ENCODE measurements around the gene PCCB. TPM values are rescaled to one million over a fixed set of nuclear protein-coding genes. Genes with fewer than 3 reads are reported as not detected.
A peak's percentile ranks its signal among the peaks of the same experiment; 100 is the strongest.

The PCCB gene
- total RNA-seq, 1 experiment from 2014 or later = 69.0 TPM

DNA sequence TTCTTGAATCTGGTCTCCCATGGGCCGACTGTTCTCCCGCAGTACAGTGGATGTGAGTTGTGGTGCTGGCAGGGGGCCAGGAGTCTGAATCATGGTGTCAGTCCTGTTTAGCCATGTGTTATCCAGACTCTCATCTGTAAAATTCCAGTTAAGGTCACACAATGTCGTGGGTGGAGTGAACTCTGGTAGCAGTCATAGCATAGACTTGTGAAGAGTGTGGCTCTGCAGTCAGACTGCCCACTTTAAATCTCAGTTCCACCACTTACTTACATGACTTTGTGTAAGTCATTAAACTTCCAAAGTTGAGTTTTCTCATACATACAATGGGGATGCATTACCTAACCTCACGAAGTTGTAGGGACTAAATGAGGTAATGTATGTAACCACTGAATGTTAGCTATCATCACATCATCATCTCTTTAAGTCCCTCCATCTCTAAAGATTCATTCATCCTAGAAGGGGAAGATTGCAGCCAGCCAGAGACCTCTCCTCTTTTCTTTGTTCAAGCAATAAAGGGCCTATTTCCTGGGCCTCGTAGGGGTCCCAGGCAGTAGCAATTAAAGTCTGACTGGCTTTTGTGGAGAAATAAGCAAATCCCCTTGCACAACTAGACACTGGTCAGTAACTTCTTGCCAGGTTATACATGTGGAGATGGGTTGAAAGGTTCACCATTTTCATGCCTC is 93.9 kb downstream of the PCCB start:
- Mint-ChIP-seq H3K4me3 (no peak overlapping the region), H3K27ac (peak overlapping the region; percentile 8; the same call in 1 of the 2 replicates), H3K4me1 (peaks cover 10% of the 10 kb centered on the region), H3K36me3 (peaks cover 10% of the 10 kb centered on the region), H3K9me3 (no peaks in the 10 kb centered on the region), H3K27me3 (ENCODE audit: low read depth) (no peaks in the 10 kb centered on the region)
- CTCF ChIA-PET = interaction anchor here (1.0 to 1.4 kb wide), 2 partner anchors 8 to 68 kb away, joined by 4 to 5 read pairs; no protein-coding TSS in a partner anchor
- ATAC-seq (peak; percentile 20), DNase-seq (ENCODE audit: low spot score) (no peak)
- TF ChIP-seq, protein P1, sequence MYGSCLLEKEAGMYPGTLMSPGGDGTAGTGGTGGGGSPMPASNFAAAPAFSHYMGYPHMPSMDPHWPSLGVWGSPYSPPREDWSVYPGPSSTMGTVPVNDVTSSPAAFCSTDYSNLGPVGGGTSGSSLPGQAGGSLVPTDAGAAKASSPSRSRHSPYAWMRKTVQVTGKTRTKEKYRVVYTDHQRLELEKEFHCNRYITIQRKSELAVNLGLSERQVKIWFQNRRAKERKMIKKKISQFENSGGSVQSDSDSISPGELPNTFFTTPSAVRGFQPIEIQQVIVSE (CRISPR knock-in tag; IDR thresholded peaks at IDR 0.05; ENCODE audit: borderline replicate concordance) = no peak
- no peak for TF ChIP-seq SMAD3 (CRISPR knock-in tag; IDR thresholded peaks at IDR 0.05; ENCODE audit: borderline replicate concordance)
- no peak for TF ChIP-seq KAT7 (CRISPR knock-in tag; IDR thresholded peaks at IDR 0.05; ENCODE audit: borderline replicate concordance)
- TF ChIP-seq, protein P2, sequence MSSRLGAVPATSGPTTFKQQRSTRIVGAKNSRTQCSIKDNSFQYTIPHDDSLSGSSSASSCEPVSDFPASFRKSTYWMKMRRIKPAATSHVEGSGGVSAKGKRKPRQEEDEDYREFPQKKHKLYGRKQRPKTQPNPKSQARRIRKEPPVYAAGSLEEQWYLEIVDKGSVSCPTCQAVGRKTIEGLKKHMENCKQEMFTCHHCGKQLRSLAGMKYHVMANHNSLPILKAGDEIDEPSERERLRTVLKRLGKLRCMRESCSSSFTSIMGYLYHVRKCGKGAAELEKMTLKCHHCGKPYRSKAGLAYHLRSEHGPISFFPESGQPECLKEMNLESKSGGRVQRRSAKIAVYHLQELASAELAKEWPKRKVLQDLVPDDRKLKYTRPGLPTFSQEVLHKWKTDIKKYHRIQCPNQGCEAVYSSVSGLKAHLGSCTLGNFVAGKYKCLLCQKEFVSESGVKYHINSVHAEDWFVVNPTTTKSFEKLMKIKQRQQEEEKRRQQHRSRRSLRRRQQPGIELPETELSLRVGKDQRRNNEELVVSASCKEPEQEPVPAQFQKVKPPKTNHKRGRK (CRISPR knock-in tag; IDR thresholded peaks at IDR 0.05; ENCODE audit: borderline replicate concordance) = no peak
- TF ChIP-seq, protein P3, sequence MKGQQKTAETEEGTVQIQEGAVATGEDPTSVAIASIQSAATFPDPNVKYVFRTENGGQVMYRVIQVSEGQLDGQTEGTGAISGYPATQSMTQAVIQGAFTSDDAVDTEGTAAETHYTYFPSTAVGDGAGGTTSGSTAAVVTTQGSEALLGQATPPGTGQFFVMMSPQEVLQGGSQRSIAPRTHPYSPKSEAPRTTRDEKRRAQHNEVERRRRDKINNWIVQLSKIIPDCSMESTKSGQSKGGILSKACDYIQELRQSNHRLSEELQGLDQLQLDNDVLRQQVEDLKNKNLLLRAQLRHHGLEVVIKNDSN (CRISPR knock-in tag; IDR thresholded peaks at IDR 0.05) = no peak
- TF ChIP-seq ZNF317 (CRISPR knock-in tag; IDR thresholded peaks at IDR 0.05; ENCODE audit: borderline replicate concordance, low read depth) = no peak
- TF ChIP-seq, protein P4, sequence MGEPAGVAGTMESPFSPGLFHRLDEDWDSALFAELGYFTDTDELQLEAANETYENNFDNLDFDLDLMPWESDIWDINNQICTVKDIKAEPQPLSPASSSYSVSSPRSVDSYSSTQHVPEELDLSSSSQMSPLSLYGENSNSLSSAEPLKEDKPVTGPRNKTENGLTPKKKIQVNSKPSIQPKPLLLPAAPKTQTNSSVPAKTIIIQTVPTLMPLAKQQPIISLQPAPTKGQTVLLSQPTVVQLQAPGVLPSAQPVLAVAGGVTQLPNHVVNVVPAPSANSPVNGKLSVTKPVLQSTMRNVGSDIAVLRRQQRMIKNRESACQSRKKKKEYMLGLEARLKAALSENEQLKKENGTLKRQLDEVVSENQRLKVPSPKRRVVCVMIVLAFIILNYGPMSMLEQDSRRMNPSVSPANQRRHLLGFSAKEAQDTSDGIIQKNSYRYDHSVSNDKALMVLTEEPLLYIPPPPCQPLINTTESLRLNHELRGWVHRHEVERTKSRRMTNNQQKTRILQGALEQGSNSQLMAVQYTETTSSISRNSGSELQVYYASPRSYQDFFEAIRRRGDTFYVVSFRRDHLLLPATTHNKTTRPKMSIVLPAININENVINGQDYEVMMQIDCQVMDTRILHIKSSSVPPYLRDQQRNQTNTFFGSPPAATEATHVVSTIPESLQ (CRISPR knock-in tag; IDR thresholded peaks at IDR 0.05) = no peak
- TF ChIP-seq JUN (CRISPR knock-in tag; IDR thresholded peaks at IDR 0.05) = no peak
- POLR2A ChIA-PET = no interaction called here

DNA sequence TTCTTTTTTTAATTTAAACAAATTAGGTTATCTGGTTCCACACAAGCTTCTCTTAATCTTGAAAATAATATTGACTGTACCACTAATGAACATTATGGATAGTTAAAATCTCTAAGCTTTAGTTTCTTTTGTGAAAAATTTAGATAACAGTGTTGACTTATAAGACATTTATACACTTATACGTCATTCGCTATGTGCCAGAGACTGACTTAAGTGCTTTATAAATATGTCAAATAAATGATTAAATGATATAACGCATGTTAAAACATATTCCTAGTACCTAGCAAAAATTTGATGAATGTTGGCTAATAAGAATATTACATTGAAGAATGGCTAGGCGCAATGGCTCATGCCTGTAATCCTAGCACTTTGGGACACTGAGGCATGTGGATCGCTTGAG is 96.3 kb downstream of the PCCB start:
- H3K27me3 Mint-ChIP-seq (ENCODE audit: low read depth) = no peaks in the 10 kb centered on the region
- CTCF ChIA-PET = no interaction called here
- TF ChIP-seq, protein P5, sequence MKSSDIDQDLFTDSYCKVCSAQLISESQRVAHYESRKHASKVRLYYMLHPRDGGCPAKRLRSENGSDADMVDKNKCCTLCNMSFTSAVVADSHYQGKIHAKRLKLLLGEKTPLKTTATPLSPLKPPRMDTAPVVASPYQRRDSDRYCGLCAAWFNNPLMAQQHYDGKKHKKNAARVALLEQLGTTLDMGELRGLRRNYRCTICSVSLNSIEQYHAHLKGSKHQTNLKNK (CRISPR knock-in tag; IDR thresholded peaks at IDR 0.05) = no peak
- TF ChIP-seq, protein P6, sequence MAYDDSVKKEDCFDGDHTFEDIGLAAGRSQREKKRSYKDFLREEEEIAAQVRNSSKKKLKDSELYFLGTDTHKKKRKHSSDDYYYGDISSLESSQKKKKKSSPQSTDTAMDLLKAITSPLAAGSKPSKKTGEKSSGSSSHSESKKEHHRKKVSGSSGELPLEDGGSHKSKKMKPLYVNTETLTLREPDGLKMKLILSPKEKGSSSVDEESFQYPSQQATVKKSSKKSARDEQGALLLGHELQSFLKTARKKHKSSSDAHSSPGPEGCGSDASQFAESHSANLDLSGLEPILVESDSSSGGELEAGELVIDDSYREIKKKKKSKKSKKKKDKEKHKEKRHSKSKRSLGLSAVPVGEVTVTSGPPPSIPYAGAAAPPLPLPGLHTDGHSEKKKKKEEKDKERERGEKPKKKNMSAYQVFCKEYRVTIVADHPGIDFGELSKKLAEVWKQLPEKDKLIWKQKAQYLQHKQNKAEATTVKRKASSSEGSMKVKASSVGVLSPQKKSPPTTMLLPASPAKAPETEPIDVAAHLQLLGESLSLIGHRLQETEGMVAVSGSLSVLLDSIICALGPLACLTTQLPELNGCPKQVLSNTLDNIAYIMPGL (CRISPR knock-in tag; IDR thresholded peaks at IDR 0.05) = no peak
- TF ChIP-seq, protein P2 (CRISPR knock-in tag; IDR thresholded peaks at IDR 0.05; ENCODE audit: borderline replicate concordance) = no peak
- TF ChIP-seq SOX15 (CRISPR knock-in tag; IDR thresholded peaks at IDR 0.05) = no peak
- no peak for TF ChIP-seq NFE2L1 (CRISPR knock-in tag; IDR thresholded peaks at IDR 0.05)
- H3K27ac Mint-ChIP-seq = no peak overlapping the region
- H3K36me3 Mint-ChIP-seq = no peaks in the 10 kb centered on the region
- H3K9me3 Mint-ChIP-seq = no peaks in the 10 kb centered on the region
- H3K4me3 Mint-ChIP-seq = no peak overlapping the region
- ATAC-seq (no peak), DNase-seq (ENCODE audit: low spot score) (no peak)
- POLR2A ChIA-PET = interaction anchor here (0.7 kb wide), 1 partner anchor 79 kb away, joined by 7 read pairs; no protein-coding TSS in a partner anchor
- H3K4me1 Mint-ChIP-seq = peaks cover 10% of the 10 kb centered on the region
